ENCODE measurements around the gene TAPT1. TPM values are rescaled to one million over a fixed set of nuclear protein-coding genes. Genes with fewer than 3 reads are reported as not detected.
"Not testable (repeated sequence)": the region's sequence is repeated elsewhere in the genome, so short reads cannot be mapped to it uniquely, and the experiment has no call there.

The TAPT1 gene
- total RNA-seq: 28.1 and 32.9 TPM in 2 replicates

DNA sequence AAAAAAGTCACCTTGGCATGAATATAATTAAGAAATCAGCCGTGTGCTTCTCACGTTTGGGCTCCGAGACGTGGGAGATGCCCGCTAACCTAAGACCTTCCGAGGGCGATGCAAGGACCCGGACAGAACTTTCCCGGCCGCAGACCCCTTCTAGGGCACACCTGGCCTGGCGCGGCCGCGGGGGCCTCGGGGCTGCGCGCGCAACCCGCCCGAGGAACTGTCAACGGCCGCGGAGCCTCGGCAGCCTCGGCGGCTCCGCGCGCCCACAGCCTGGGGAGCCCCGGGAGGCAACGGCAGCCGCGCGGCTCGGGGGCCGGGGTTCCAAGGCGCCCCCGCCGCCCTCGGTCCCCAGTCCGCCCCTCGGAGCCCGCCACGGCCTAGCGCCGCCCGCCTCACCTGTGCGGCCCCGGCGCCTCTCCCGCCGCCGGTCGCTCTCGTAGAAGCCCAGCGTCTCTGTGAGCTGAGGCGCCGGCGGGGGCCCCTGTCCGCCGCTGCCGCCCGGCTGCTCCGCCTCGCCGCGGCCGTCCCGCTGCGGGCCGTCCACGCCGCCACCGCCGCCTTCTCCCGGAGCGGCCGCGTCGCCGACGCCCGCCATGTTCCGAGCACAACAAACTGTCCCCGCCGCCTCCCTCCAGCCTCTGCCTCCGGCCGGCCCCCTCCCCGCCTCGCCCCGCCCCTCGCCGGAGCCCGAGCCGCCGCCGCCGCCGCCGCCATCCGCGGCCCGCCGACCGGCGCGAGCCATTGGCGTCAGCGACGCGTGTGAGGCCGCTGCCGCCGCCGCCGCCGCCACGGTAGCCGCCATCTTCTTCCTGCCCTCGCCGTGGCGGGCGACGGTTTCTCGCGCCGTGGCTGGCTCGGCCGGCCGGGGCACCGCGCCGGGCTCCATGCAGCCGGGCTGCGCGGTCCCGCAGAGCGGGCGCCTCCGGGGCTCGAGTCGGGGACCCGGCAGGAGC, at the start of gene TAPT1:
TAPT1 (minus strand) TSS at position 609 of the 953 bp plus-strand sequence; CDS start at position 595, 14 bp downstream.
- Mint-ChIP-seq H3K27ac (peak within 1 kb of the TSS; percentile 98), H3K4me1 (ENCODE audit: low read depth) (peaks cover 48% of the 10 kb centered on the region), H3K9me3 (no peaks in the 10 kb centered on the region), H3K4me3 (ENCODE audit: low read depth) (peak within 1 kb of the TSS; percentile 95), H3K36me3 (ENCODE audit: low read depth) (peaks cover 33% of the 10 kb centered on the region), H3K27me3 (ENCODE audit: low read depth) (no peaks in the 10 kb centered on the region)
- peak; percentile 74 for DNase-seq (ENCODE audit: low spot score)
- intact Hi-C loops (cut with micrococcal nuclease): loop anchor here (1.0 to 10.0 kb wide), 7 partner anchors 10 to 1589 kb away; partner anchors contain the start of genes CPEB2, DCAF16, FBXL5 and NCAPG

- H3K9me3 Mint-ChIP-seq: peaks cover 5% of the 10 kb centered on the region
- peaks cover 2% of the 10 kb centered on the region for H3K27me3 Mint-ChIP-seq (ENCODE audit: low read depth)
- no peak overlapping the region for H3K4me3 Mint-ChIP-seq (ENCODE audit: low read depth)
- H3K4me1 Mint-ChIP-seq (ENCODE audit: low read depth): no peaks in the 10 kb centered on the region
- H3K36me3 Mint-ChIP-seq (ENCODE audit: low read depth): peaks cover under 1% of the 10 kb centered on the region
- intact Hi-C loops (cut with micrococcal nuclease): no loop called here
- no peak for DNase-seq (ENCODE audit: low spot score)
- H3K27ac Mint-ChIP-seq: no peak overlapping the region
Measured at GRCh38 chr4:16271411-16271810, 45.1 kb upstream of the TAPT1 start.

DNA sequence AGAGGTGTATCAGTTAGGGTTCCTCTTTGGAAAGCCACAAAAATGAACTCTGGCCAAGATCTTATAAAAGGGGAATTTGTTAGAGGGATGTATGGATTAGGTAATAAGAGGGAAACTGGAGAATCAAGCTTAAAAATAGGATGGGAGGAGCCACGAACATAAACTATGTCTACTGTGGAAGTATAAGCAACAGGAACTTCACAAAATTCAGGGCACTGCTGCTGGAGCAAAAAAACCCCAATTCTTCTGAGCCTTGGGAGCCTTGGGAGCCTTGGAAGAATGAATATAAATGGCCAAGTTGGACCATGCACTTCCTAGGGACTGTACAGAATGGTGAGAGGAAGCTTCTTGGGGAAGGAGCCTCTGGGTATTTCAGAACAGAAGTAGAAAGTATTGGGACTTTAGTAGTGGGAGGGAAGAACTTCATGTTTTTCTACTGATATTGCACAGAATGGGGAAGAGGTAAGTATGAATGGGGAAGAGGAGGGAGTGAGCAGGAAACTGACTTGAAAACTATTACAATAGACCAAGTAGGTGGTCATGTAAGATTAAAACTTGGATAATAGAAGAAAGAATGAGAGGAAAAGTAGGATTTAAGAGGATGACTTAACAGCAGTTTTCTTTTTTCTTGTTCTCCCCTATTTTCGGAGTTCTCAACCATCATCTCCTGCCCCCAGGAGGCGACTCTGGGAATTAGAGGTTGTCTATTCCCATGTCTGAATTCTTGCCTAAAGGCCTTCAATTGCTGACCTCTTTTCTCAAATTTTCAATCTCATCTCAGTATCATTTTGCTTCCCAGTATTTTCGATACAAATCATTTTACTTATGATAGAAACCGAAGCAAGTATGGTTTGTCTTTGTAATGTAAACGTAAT, 44.4 kb upstream of the TAPT1 start:
- Mint-ChIP-seq H3K4me3 (ENCODE audit: low read depth) (no peak overlapping the region), H3K36me3 (ENCODE audit: low read depth) (no peaks in the 10 kb centered on the region), H3K4me1 (ENCODE audit: low read depth) (no peaks in the 10 kb centered on the region), H3K9me3 (no peaks in the 10 kb centered on the region), H3K27ac (no peak overlapping the region), H3K27me3 (ENCODE audit: low read depth) (peaks cover 2% of the 10 kb centered on the region)
- intact Hi-C loops (cut with micrococcal nuclease): no loop called here
- DNase-seq (ENCODE audit: low spot score): no peak

GRCh38 chr4:16269742-16270453, 43.6 kb upstream of the TAPT1 start:
- DNase-seq (ENCODE audit: low spot score); H3K27ac Mint-ChIP-seq; H3K9me3 Mint-ChIP-seq; H3K4me3 Mint-ChIP-seq (ENCODE audit: low read depth); H3K36me3 Mint-ChIP-seq (ENCODE audit: low read depth); H3K27me3 Mint-ChIP-seq (ENCODE audit: low read depth); H3K4me1 Mint-ChIP-seq (ENCODE audit: low read depth): not testable (repeated sequence)
- intact Hi-C loops (cut with micrococcal nuclease): loop anchor here (5.0 to 10.0 kb wide), 2 partner anchors 308 to 385 kb away; partner anchors contain the start of gene FGFBP2

- intact Hi-C loops (cut with micrococcal nuclease): loop anchor here (5.0 to 10.0 kb wide), 2 partner anchors 307 to 384 kb away; partner anchors contain the start of gene FGFBP2
- peaks cover 2% of the 10 kb centered on the region for H3K4me1 Mint-ChIP-seq (ENCODE audit: low read depth)
- no peaks in the 10 kb centered on the region for H3K36me3 Mint-ChIP-seq (ENCODE audit: low read depth)
- H3K4me3 Mint-ChIP-seq (ENCODE audit: low read depth): no peak overlapping the region
- no peak overlapping the region for H3K27ac Mint-ChIP-seq
- DNase-seq (ENCODE audit: low spot score): no peak
- peaks cover 2% of the 10 kb centered on the region for H3K27me3 Mint-ChIP-seq (ENCODE audit: low read depth)
- H3K9me3 Mint-ChIP-seq: no peaks in the 10 kb centered on the region
Measured at GRCh38 chr4:16269240-16269639, 43.0 kb upstream of the TAPT1 start.

- Mint-ChIP-seq H3K27ac (no peak overlapping the region), H3K36me3 (ENCODE audit: low read depth) (no peaks in the 10 kb centered on the region), H3K4me1 (ENCODE audit: low read depth) (peaks cover 2% of the 10 kb centered on the region), H3K9me3 (no peaks in the 10 kb centered on the region), H3K27me3 (ENCODE audit: low read depth) (peaks cover 2% of the 10 kb centered on the region), H3K4me3 (ENCODE audit: low read depth) (no peak overlapping the region)
- intact Hi-C loops (cut with micrococcal nuclease): loop anchor here (5.0 to 10.0 kb wide), 2 partner anchors 306 to 383 kb away; partner anchors contain the start of gene FGFBP2
- no peak for DNase-seq (ENCODE audit: low spot score)
Measured at GRCh38 chr4:16268290-16268689, 42.0 kb upstream of the TAPT1 start.

GRCh38 chr4:16267639-16268038, 41.4 kb upstream of the TAPT1 start:
- H3K4me3 Mint-ChIP-seq (ENCODE audit: low read depth): no peak overlapping the region
- intact Hi-C loops (cut with micrococcal nuclease): loop anchor here (5.0 to 10.0 kb wide), 2 partner anchors 305 to 383 kb away; partner anchors contain the start of gene FGFBP2
- no peaks in the 10 kb centered on the region for H3K9me3 Mint-ChIP-seq
- H3K27ac Mint-ChIP-seq: no peak overlapping the region
- DNase-seq (ENCODE audit: low spot score): no peak
- peaks cover 2% of the 10 kb centered on the region for H3K4me1 Mint-ChIP-seq (ENCODE audit: low read depth)
- H3K36me3 Mint-ChIP-seq (ENCODE audit: low read depth): no peaks in the 10 kb centered on the region
- H3K27me3 Mint-ChIP-seq (ENCODE audit: low read depth): peaks cover 2% of the 10 kb centered on the region

DNA sequence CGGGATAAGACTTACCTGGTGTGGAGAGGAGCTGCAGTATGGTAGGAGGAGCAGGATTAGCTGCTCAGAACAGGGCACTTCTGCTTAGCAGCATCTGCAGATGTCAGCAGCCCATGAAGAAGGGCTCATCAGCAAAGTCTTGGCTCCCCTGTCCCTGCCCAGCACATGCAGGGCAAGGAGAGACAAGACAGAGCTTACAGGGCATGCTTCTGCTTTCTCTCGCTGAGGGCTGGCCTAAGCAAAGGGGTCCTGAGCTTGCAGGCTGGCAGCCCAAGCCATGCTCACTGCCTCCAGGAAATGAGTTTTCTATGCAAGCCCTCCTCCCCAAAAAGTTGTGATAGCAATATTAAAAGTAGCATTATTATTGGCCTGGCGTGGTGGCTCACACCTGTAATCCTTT, 39.5 kb upstream of the TAPT1 start:
- intact Hi-C loops (cut with micrococcal nuclease): loop anchor here (5.0 to 10.0 kb wide), 2 partner anchors 304 to 381 kb away; partner anchors contain the start of gene FGFBP2
- Mint-ChIP-seq H3K36me3 (ENCODE audit: low read depth) (no peaks in the 10 kb centered on the region), H3K4me3 (ENCODE audit: low read depth) (no peak overlapping the region), H3K27me3 (ENCODE audit: low read depth) (peaks cover 2% of the 10 kb centered on the region), H3K9me3 (no peaks in the 10 kb centered on the region), H3K4me1 (ENCODE audit: low read depth) (peaks cover 2% of the 10 kb centered on the region), H3K27ac (no peak overlapping the region)
- no peak for DNase-seq (ENCODE audit: low spot score)

DNA sequence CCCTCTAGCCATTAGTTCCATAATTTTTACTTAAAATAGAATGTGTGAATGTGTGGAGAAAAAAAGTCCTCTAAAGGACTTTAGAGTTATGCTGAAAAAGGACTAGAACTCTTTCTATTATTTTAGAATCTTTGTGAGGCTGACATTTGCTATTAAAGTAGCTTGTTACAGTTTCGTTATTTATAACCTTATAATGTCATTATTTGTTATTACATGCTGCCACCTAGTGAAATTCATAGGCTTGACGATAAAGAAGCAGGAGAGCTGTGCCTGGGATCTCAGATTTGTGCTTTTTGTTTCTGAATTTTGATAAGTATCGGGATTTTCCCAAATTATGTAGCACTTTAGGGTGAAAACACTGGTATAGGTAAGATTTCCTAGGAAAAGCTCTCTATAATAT, 38.5 kb upstream of the TAPT1 start:
- DNase-seq (ENCODE audit: low spot score): no peak
- intact Hi-C loops (cut with micrococcal nuclease): loop anchor here (1.0 to 10.0 kb wide), 4 partner anchors 37 to 380 kb away; partner anchors contain the start of genes FGFBP2 and TAPT1
- Mint-ChIP-seq H3K27me3 (ENCODE audit: low read depth) (no peaks in the 10 kb centered on the region), H3K4me1 (ENCODE audit: low read depth) (peaks cover 7% of the 10 kb centered on the region), H3K4me3 (ENCODE audit: low read depth) (no peak overlapping the region), H3K36me3 (ENCODE audit: low read depth) (no peaks in the 10 kb centered on the region), H3K9me3 (no peaks in the 10 kb centered on the region), H3K27ac (no peak overlapping the region)

DNA sequence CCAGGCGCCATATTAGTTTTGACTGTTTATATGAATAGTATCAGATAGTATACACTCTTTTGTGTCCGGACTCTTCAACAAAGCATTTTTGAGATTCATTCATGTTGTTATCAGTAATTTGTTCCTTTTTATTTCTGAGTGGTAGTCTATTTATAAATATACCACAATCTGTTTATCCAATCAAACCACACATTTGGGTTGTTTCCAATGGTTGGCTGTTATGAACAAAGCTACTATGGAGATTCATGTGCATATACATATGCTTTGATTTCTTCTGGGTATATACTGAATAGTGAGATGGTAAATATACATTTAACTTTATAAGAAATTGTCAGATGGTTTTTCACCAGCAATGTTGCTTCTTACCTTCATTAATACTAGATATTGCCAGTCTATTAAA, 36.8 kb upstream of the TAPT1 start:
- intact Hi-C loops (cut with micrococcal nuclease): loop anchor here (5.0 to 10.0 kb wide), 2 partner anchors 36 to 378 kb away; partner anchors contain the start of gene TAPT1
- no peak overlapping the region for H3K4me3 Mint-ChIP-seq (ENCODE audit: low read depth)

GRCh38 chr4:16262188-16262587, 35.9 kb upstream of the TAPT1 start:
- no peak for DNase-seq (ENCODE audit: low spot score)
- H3K36me3 Mint-ChIP-seq (ENCODE audit: low read depth): peaks cover 8% of the 10 kb centered on the region
- H3K4me1 Mint-ChIP-seq (ENCODE audit: low read depth): peaks cover 22% of the 10 kb centered on the region
- no peaks in the 10 kb centered on the region for H3K27me3 Mint-ChIP-seq (ENCODE audit: low read depth)
- no peak overlapping the region for H3K4me3 Mint-ChIP-seq (ENCODE audit: low read depth)
- H3K27ac Mint-ChIP-seq: no peak overlapping the region
- intact Hi-C loops (cut with micrococcal nuclease): loop anchor here (5.0 to 10.0 kb wide), 2 partner anchors 35 to 377 kb away; partner anchors contain the start of gene TAPT1
- no peaks in the 10 kb centered on the region for H3K9me3 Mint-ChIP-seq

More for the DNA sequence above, 36.8 kb upstream of the TAPT1 start:
- Mint-ChIP-seq H3K9me3 (no peaks in the 10 kb centered on the region), H3K27ac (no peak overlapping the region), H3K36me3 (ENCODE audit: low read depth) (no peaks in the 10 kb centered on the region), H3K4me1 (ENCODE audit: low read depth) (peaks cover 15% of the 10 kb centered on the region), H3K27me3 (ENCODE audit: low read depth) (no peaks in the 10 kb centered on the region)
- DNase-seq (ENCODE audit: low spot score): no peak

Data from activated T-helper 2 cell treated with anti-CD3 and anti-CD28 coated beads, Interferon-gamma antibody, Interleukin-2, Interleukin-4, amounts not matched to agents 10 μg/mL and 5 μg/mL and 100 μg/mL, durations not matched to agents 14 hours and 24 hours and 36 hours (primary cell).